RWPE2 (cell line): ENCODE measurements around the gene ITM2C.

ENCODE experiments used
- ATAC-seq: fragments of 200-7000 bp; cut with Tn5 transposase; 3 replicates; pipeline ENCODE4 v1.9.1; 2021; ENCODE audit warnings: low read depth
- DNase-seq: peaks from one replicate; pipeline ENCODE4 v3.0.0-alpha.2; 2020; ENCODE audit warnings: low spot score
- H3K27ac ChIP-seq: fragments of 450-650 bp; 2 replicates; pipeline ENCODE4 v1.5.1; 2017; ENCODE audit warnings: mild to moderate bottlenecking; ENCODE audit not compliant: poor library complexity, severe bottlenecking
- H3K27me3 ChIP-seq: fragments of 250-450 bp; sonication (Bioruptor Pico); 2 replicates; pipeline ENCODE4 v1.5.1; 2021; ENCODE audit warnings: mild to moderate bottlenecking, moderate library complexity; ENCODE audit not compliant: insufficient read depth, poor library complexity, severe bottlenecking
- H3K36me3 ChIP-seq: fragments of 250-450 bp; sonication (Bioruptor Pico); 2 replicates; pipeline ENCODE4 v1.5.1; 2020; ENCODE audit warnings: low read depth, mild to moderate bottlenecking, moderate library complexity
- H3K4me1 ChIP-seq: fragments of 250-450 bp; sonication (Bioruptor Pico); 2 replicates; pipeline ENCODE4 v1.5.1; 2021; ENCODE audit warnings: mild to moderate bottlenecking, moderate library complexity; ENCODE audit not compliant: insufficient read depth, poor library complexity, severe bottlenecking
- H3K4me3 ChIP-seq: fragments of 250-450 bp; sonication (Bioruptor Pico); 2 replicates; pipeline ENCODE4 v1.5.1; 2021; ENCODE audit warnings: mild to moderate bottlenecking, moderate library complexity; ENCODE audit not compliant: severe bottlenecking
- H3K9me3 ChIP-seq: fragments of 250-450 bp; sonication (Bioruptor Pico); 2 replicates; pipeline ENCODE4 v1.5.1; 2021; ENCODE audit warnings: mild to moderate bottlenecking, moderate library complexity; ENCODE audit not compliant: severe bottlenecking
- TF ChIP-seq, protein P1 (sequence below): fragments of 450-650 bp; IDR thresholded peaks from one replicate; pipeline ENCODE4 v1.5.1; 2017; ENCODE audit warnings: mild to moderate bottlenecking, moderate library complexity; ENCODE audit not compliant: poor library complexity, severe bottlenecking

Gene ITM2C

DNA sequence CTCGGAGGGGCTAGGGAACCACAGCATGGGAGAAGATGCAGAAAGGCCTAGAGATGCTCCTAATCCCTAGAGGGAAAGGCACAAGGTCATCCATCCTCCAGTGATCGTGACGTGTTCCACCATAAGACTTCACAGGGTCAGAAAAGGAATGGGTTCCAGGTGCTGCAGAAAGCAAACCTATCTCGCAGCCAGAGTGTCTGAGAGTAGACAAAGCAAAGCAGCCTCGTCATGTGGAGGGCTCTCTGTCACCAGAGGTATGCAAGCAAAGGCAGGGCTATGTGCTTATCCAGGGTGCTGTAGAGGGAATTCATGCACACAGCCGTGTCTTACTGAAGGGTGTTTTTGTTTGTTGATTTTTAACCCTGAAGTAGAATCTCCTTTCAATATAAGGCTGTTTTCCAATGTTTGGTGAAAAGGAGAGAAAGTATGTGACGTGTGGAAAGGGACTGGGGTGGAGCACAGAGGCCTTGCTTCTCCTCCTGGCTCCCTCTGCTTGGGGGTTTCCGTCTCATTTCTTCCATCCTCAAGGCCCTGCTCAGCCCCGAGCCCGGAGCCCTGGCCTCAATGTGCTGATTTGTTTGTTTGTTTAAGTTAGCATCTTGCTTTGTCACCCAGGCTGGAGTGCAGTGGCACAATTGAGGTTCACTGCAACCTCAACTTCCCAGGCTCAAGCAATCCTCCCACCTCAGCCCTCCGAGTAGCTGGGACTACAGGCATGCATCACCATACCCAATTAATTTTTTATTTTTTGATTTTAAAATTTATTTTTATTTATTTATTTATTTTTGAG is 57.3 kb downstream of the ITM2C start:
- no peaks in the 10 kb centered on the region for H3K36me3 ChIP-seq
- H3K9me3 ChIP-seq = no peaks in the 10 kb centered on the region
- H3K27me3 ChIP-seq = peaks cover 3% of the 10 kb centered on the region
- ATAC-seq (no peak), DNase-seq (no peak)
- no peak overlapping the region for H3K27ac ChIP-seq
- H3K4me1 ChIP-seq = peaks cover 4% of the 10 kb centered on the region
- no peak overlapping the region for H3K4me3 ChIP-seq
- TF ChIP-seq, protein P1, sequence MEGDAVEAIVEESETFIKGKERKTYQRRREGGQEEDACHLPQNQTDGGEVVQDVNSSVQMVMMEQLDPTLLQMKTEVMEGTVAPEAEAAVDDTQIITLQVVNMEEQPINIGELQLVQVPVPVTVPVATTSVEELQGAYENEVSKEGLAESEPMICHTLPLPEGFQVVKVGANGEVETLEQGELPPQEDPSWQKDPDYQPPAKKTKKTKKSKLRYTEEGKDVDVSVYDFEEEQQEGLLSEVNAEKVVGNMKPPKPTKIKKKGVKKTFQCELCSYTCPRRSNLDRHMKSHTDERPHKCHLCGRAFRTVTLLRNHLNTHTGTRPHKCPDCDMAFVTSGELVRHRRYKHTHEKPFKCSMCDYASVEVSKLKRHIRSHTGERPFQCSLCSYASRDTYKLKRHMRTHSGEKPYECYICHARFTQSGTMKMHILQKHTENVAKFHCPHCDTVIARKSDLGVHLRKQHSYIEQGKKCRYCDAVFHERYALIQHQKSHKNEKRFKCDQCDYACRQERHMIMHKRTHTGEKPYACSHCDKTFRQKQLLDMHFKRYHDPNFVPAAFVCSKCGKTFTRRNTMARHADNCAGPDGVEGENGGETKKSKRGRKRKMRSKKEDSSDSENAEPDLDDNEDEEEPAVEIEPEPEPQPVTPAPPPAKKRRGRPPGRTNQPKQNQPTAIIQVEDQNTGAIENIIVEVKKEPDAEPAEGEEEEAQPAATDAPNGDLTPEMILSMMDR = no peak

- no peak for ATAC-seq
- Histone ChIP-seq H3K4me3 (no peak overlapping the region), H3K27me3 (no peaks in the 10 kb centered on the region), H3K9me3 (no peaks in the 10 kb centered on the region), H3K4me1 (peaks cover 4% of the 10 kb centered on the region), H3K27ac (no peak overlapping the region), H3K36me3 (no peaks in the 10 kb centered on the region)
- DNase-seq = no peak
- TF ChIP-seq, protein P1 = no peak
Measured at GRCh38 chr2:230922951-230923717, 58.4 kb downstream of the ITM2C start.

GRCh38 chr2:230924092-230924469 is 59.3 kb downstream of the ITM2C start:
- DNase-seq (no peak), ATAC-seq (no peak)
- Histone ChIP-seq H3K4me3 (no peak overlapping the region), H3K9me3 (no peaks in the 10 kb centered on the region), H3K4me1 (no peaks in the 10 kb centered on the region), H3K27me3 (no peaks in the 10 kb centered on the region), H3K27ac (no peak overlapping the region), H3K36me3 (no peaks in the 10 kb centered on the region)
- TF ChIP-seq, protein P1 = no peak

GRCh38 chr2:230924470-230925341 is 60.0 kb downstream of the ITM2C start, which contains the start of gene GPR55:
TSS of gene GPR55 (minus strand) at chr2:230925242. CDS start at chr2:230910962, 14,280 bp downstream.
- Histone ChIP-seq H3K36me3 (no peaks in the 10 kb centered on the region), H3K4me3 (no peak within 1 kb of the TSS), H3K4me1 (no peaks in the 10 kb centered on the region), H3K9me3 (no peaks in the 10 kb centered on the region), H3K27me3 (no peaks in the 10 kb centered on the region), H3K27ac (no peak within 1 kb of the TSS)
- ATAC-seq = no peak
- peak; percentile 40 for DNase-seq
- TF ChIP-seq, protein P1 = no peak
